Calu3 (cell line): Measurements from ENCODE around the gene CCL20. TPM values are rescaled to one million over a fixed set of nuclear protein-coding genes. Genes with fewer than 3 reads are reported as not detected.

Source experiments
- BruUV-seq: library from RNA; stranded (reverse); fragments of 400-500 nt; replicated peaks from 2 replicates; lab custom pipeline; 2021; lab: Mats Ljungman, UMichigan
- CTCF ChIA-PET: fragments of 300-600 bp; sonication (Branson Sonifier 250); formaldehyde crosslinking; loops from one replicate; lab custom pipeline; 2022; ENCODE audit warnings: antibody characterized with exemption; lab: Charles Lee
- DNase-seq: peaks from one replicate; pipeline ENCODE4 v3.0.0; 2022
- H3K27ac Mint-ChIP-seq: one replicate; pipeline ENCODE4 v1.8.0; 2022; ENCODE audit warnings: mixed read lengths; ENCODE audit not compliant: unreplicated experiment
- H3K27me3 Mint-ChIP-seq: one replicate; pipeline ENCODE4 v1.8.0; 2022; ENCODE audit warnings: mixed read lengths; ENCODE audit not compliant: unreplicated experiment
- H3K36me3 Mint-ChIP-seq: one replicate; pipeline ENCODE4 v1.8.0; 2022; ENCODE audit warnings: mild to moderate bottlenecking, moderate library complexity, mixed read lengths; ENCODE audit not compliant: insufficient read depth, unreplicated experiment
- H3K4me1 Mint-ChIP-seq: one replicate; pipeline ENCODE4 v1.8.0; 2022; ENCODE audit warnings: mild to moderate bottlenecking, low read depth, mixed read lengths; ENCODE audit not compliant: unreplicated experiment
- H3K4me3 Mint-ChIP-seq: one replicate; pipeline ENCODE4 v1.8.0; 2022; ENCODE audit warnings: mild to moderate bottlenecking, low read depth, moderate library complexity, mixed read lengths; ENCODE audit not compliant: unreplicated experiment
- H3K9me3 Mint-ChIP-seq: one replicate; pipeline ENCODE4 v1.8.0; 2022; ENCODE audit warnings: low read depth, mixed read lengths; ENCODE audit not compliant: unreplicated experiment
- intact Hi-C: fragments of 100-400 bp; cut with micrococcal nuclease; formaldehyde crosslinking; loops from one replicate; pipeline ENCODE4 v1.10.0; 2022; ENCODE audit not compliant: unreplicated experiment
- total RNA-seq: library from RNA; stranded (reverse); gene quantifications from 2 replicates; pipeline ENCODE4 v1.2.3, GENCODE V29; 2022
- TF ChIP-seq, protein P1 (sequence below): fragments of 200-600 bp; IDR thresholded peaks from one replicate; pipeline ENCODE4 v1.8.0; 2022; ENCODE audit warnings: antibody characterized with exemption; ENCODE audit not compliant: unreplicated experiment

Gene CCL20
- total RNA-seq, 1 experiment from 2014 or later = 39.9 TPM

DNA sequence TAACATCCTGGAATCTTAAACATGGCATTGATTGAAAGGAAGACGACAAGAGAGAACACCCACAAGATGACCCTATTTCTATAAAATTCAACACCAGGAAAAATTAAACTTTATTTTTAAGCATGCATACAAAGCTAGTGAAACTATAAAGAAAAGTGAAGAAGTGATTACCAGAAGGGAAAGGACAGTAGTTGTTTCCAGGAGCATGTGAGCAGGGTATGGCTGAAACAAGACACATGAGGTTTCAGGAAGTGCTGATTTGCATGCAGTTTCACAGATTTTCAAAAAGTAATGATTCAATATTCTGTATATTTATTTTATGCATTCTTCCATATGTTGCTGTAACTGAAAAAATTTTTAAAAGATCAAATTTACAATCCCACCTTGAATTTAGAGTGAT, 33.2 kb downstream of the CCL20 start:
- TF ChIP-seq, protein P1, sequence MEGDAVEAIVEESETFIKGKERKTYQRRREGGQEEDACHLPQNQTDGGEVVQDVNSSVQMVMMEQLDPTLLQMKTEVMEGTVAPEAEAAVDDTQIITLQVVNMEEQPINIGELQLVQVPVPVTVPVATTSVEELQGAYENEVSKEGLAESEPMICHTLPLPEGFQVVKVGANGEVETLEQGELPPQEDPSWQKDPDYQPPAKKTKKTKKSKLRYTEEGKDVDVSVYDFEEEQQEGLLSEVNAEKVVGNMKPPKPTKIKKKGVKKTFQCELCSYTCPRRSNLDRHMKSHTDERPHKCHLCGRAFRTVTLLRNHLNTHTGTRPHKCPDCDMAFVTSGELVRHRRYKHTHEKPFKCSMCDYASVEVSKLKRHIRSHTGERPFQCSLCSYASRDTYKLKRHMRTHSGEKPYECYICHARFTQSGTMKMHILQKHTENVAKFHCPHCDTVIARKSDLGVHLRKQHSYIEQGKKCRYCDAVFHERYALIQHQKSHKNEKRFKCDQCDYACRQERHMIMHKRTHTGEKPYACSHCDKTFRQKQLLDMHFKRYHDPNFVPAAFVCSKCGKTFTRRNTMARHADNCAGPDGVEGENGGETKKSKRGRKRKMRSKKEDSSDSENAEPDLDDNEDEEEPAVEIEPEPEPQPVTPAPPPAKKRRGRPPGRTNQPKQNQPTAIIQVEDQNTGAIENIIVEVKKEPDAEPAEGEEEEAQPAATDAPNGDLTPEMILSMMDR = no peak
- Mint-ChIP-seq H3K36me3 (peaks cover 6% of the 10 kb centered on the region), H3K27ac (no peak overlapping the region), H3K4me3 (no peak overlapping the region), H3K9me3 (peaks cover 3% of the 10 kb centered on the region), H3K4me1 (peaks cover 37% of the 10 kb centered on the region), H3K27me3 (no peaks in the 10 kb centered on the region)
- no peak for DNase-seq
- BruUV-seq = no TSS peak
- CTCF ChIA-PET = interaction anchor here (1.0 to 1.2 kb wide), 2 partner anchors 16 to 28 kb away, joined by 3 read pairs; no protein-coding TSS in a partner anchor
- intact Hi-C loops = no loop called here

DNA sequence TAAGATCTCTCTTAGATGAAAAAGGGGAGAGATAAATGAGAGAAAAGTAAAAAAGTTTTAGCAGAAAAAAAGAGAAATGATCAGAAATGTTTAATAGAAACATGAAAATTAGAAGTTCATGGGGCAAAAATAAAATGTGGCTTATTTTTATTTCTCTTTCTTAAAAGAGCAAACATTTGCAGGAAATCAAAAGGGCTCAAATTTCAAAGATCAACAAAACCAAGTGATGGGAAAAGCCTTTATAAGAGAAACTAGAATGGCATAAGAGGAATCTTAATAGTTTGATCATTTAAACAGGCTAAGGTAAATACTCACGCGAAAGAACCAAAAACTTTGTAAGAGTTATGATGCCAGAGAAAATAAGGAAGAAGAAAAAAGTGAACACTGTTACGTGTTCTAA, 34.5 kb downstream of the CCL20 start:
- intact Hi-C loops = no loop called here
- H3K27ac Mint-ChIP-seq = peak overlapping the region; percentile 53
- BruUV-seq = no TSS peak
- peaks cover 6% of the 10 kb centered on the region for H3K36me3 Mint-ChIP-seq
- CTCF ChIA-PET = no interaction called here
- DNase-seq = no peak
- TF ChIP-seq, protein P1 = no peak
- H3K9me3 Mint-ChIP-seq = peaks cover 3% of the 10 kb centered on the region
- no peaks in the 10 kb centered on the region for H3K27me3 Mint-ChIP-seq
- peaks cover 45% of the 10 kb centered on the region for H3K4me1 Mint-ChIP-seq
- peak overlapping the region; percentile 5 for H3K4me3 Mint-ChIP-seq

DNA sequence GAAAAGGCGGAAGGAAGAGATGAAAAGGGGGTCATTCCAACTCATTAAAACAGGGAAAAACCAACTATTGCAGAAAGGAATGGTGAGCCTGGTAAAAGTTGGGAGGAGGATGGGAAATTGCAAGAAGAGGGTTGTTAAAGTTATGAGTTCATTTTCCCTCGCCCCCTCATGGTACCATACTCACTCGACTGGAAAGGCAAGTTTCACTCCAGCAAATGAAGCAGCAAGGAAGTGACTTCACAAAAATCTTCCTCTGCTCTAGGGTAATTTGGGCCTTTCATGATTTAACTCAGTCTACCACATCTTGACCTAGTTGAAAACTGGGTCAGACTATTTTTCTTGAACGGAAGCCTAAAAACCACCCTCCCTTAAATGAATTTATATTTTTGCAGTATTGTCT, 34.9 kb downstream of the CCL20 start:
- CTCF ChIA-PET = no interaction called here

DNA sequence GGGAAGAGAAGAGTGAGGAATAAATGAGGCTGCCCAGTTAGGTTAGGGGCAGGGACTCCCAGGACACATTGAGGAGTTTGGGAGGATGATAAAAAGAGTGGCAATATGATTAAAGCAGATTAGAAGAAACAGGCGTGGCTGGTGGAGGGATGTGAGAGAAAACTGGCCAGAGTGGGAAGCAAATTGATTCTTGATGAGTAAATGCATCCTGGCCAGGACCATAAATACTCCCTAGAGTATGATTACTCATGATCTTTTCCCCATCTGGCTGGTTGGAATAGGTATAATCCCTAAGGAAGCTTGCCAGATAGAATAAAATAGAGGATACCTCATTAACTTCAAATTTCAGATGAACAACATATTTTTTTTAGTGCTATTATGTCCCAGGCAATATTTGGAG, 36.3 kb downstream of the CCL20 start:
- peaks cover 58% of the 10 kb centered on the region for H3K4me1 Mint-ChIP-seq
- CTCF ChIA-PET = no interaction called here
- H3K27ac Mint-ChIP-seq = peak overlapping the region; percentile 9
- H3K9me3 Mint-ChIP-seq = peaks cover 3% of the 10 kb centered on the region
- BruUV-seq = no TSS peak
- TF ChIP-seq, protein P1 = no peak
- DNase-seq = no peak
- H3K4me3 Mint-ChIP-seq = no peak overlapping the region
- intact Hi-C loops = no loop called here
- H3K27me3 Mint-ChIP-seq = no peaks in the 10 kb centered on the region
- H3K36me3 Mint-ChIP-seq = peaks cover 6% of the 10 kb centered on the region

More for the DNA sequence above, 34.9 kb downstream of the CCL20 start:
- H3K9me3 Mint-ChIP-seq = peaks cover 3% of the 10 kb centered on the region
- no TSS peak for BruUV-seq
- peak overlapping the region; percentile 5 for H3K4me3 Mint-ChIP-seq
- TF ChIP-seq, protein P1 = no peak
- H3K4me1 Mint-ChIP-seq = peaks cover 50% of the 10 kb centered on the region
- no peaks in the 10 kb centered on the region for H3K27me3 Mint-ChIP-seq
- intact Hi-C loops = no loop called here
- H3K27ac Mint-ChIP-seq = peak overlapping the region; percentile 53
- peak; percentile 57 for DNase-seq
- peaks cover 6% of the 10 kb centered on the region for H3K36me3 Mint-ChIP-seq
